Natural killer cell treated with Interleukin-12 subunit alpha and Interleukin-12 subunit beta and Interleukin-15 and Interleukin-18, amount 100 ng/mL, for 72 hours (primary cell): ENCODE results near the gene ACTR1B. TPM values are rescaled to one million over a fixed set of nuclear protein-coding genes. Genes with fewer than 3 reads are reported as not detected.
"Not testable (repeated sequence)": the region's sequence is repeated elsewhere in the genome, so short reads cannot be mapped to it uniquely, and the experiment has no call there.

Experiments used
- ATAC-seq, 2 donors: fragments of 150-1000 bp; cut with Tn5 transposase in 1 of 2; sonication (Bioruptor Pico), chemical (Tn5 transposase) in 1 of 2; 2 replicates each; pipeline ENCODE4 v1.10.0; 2021
- DNase-seq: peaks from one replicate; pipeline ENCODE4 v3.0.0; 2022; ENCODE audit warnings: low spot score
- H3K27ac Mint-ChIP-seq, 2 donors: 1 replicate in 1 of 2; 2 replicates in 1 of 2; pipeline ENCODE4 v1.8.0; 2022; ENCODE audit warnings: mixed read lengths in 2 of 2, mild to moderate bottlenecking in 1 of 2, moderate library complexity in 1 of 2
- H3K27me3 Mint-ChIP-seq, 2 donors: 1 replicate in 1 of 2; 2 replicates in 1 of 2; pipeline ENCODE4 v1.8.0; 2022; ENCODE audit warnings: mixed read lengths in 2 of 2
- H3K36me3 Mint-ChIP-seq: one replicate; pipeline ENCODE4 v1.8.0; 2022; ENCODE audit warnings: mixed read lengths
- H3K4me1 Mint-ChIP-seq, 2 donors: 1 replicate in 1 of 2; 2 replicates in 1 of 2; pipeline ENCODE4 v1.8.0; 2022; ENCODE audit warnings: low read depth in 2 of 2, mixed read lengths in 2 of 2, mild to moderate bottlenecking in 1 of 2
- H3K4me3 Mint-ChIP-seq: one replicate; pipeline ENCODE4 v1.8.0; 2022; ENCODE audit warnings: mixed read lengths
- H3K9me3 Mint-ChIP-seq: 2 replicates; pipeline ENCODE4 v1.8.0; 2022; ENCODE audit warnings: mixed read lengths
- total RNA-seq, 2 donors: library from RNA; stranded (reverse); gene quantifications; one replicate each; pipeline ENCODE4 v1.2.3, GENCODE V29; 2022

The ACTR1B gene
- 10 to 100 TPM; 59.0 to 74.9 TPM for total RNA-seq

- DNase-seq (peak; percentile 99), ATAC-seq (peak; percentile 91 to 94)
- Mint-ChIP-seq H3K36me3 (no peaks in the 10 kb centered on the region), H3K27ac (peak within 1 kb of the TSS; percentile 96 to 97), H3K4me3 (peak within 1 kb of the TSS; percentile 95), H3K4me1 (peaks cover 21 to 26% of the 10 kb centered on the region in 2 donors), H3K9me3 (no peaks in the 10 kb centered on the region), H3K27me3 (no peaks in the 10 kb centered on the region)
Measured at GRCh38 chr2:97663962-97664635, at the start of gene ACTR1B. Gene ACTR1B (minus strand): TSS chr2:97664044. CDS start chr2:97663890, 154 bp downstream.

- H3K36me3 Mint-ChIP-seq = no peaks in the 10 kb centered on the region
- H3K27ac Mint-ChIP-seq = peak overlapping the region; percentile 98 to 99
- ATAC-seq = peak in 1 of 2 donors; percentile 4
- H3K9me3 Mint-ChIP-seq = no peaks in the 10 kb centered on the region
- H3K4me1 Mint-ChIP-seq = peaks cover 60 to 65% of the 10 kb centered on the region in 2 donors
- H3K4me3 Mint-ChIP-seq = peak overlapping the region; percentile 87
- H3K27me3 Mint-ChIP-seq = no peaks in the 10 kb centered on the region
- no peak for DNase-seq
Measured at GRCh38 chr2:97712693-97713295, 49.0 kb upstream of the ACTR1B start.

GRCh38 chr2:97712175-97712574 lies 48.3 kb upstream of the ACTR1B start:
- not testable (repeated sequence) for H3K9me3 Mint-ChIP-seq, DNase-seq, ATAC-seq, H3K27me3 Mint-ChIP-seq, H3K36me3 Mint-ChIP-seq
- H3K4me3 Mint-ChIP-seq = peak overlapping the region; percentile 61
- peaks cover 55 to 60% of the 10 kb centered on the region in 2 donors for H3K4me1 Mint-ChIP-seq
- H3K27ac Mint-ChIP-seq = peak overlapping the region; percentile 98 to 99

- no peaks in the 10 kb centered on the region for H3K9me3 Mint-ChIP-seq
- H3K4me3 Mint-ChIP-seq = no peak overlapping the region
- H3K36me3 Mint-ChIP-seq = no peaks in the 10 kb centered on the region
- H3K4me1 Mint-ChIP-seq = peaks cover 47 to 53% of the 10 kb centered on the region in 2 donors
- H3K27me3 Mint-ChIP-seq = no peaks in the 10 kb centered on the region
- H3K27ac Mint-ChIP-seq = peak overlapping the region; percentile 98 to 99
- ATAC-seq = no peak
- DNase-seq = no peak
Measured at GRCh38 chr2:97711394-97711711, 47.5 kb upstream of the ACTR1B start.

- no peaks in the 10 kb centered on the region for H3K27me3 Mint-ChIP-seq
- no peak for ATAC-seq
- DNase-seq = no peak
- peaks cover 27 to 28% of the 10 kb centered on the region in 2 donors for H3K4me1 Mint-ChIP-seq
- H3K4me3 Mint-ChIP-seq = no peak overlapping the region
- no peak overlapping the region for H3K27ac Mint-ChIP-seq
- no peaks in the 10 kb centered on the region for H3K36me3 Mint-ChIP-seq
- H3K9me3 Mint-ChIP-seq = no peaks in the 10 kb centered on the region
Measured at GRCh38 chr2:97708608-97709007, 44.8 kb upstream of the ACTR1B start.

- DNase-seq = no peak
- H3K27ac Mint-ChIP-seq = no peak overlapping the region
Measured at GRCh38 chr2:97708048-97708380, 44.2 kb upstream of the ACTR1B start.

GRCh38 chr2:97707362-97708047 lies 43.7 kb upstream of the ACTR1B start:
- no peaks in the 10 kb centered on the region for H3K9me3 Mint-ChIP-seq
- no peak overlapping the region for H3K27ac Mint-ChIP-seq
- H3K27me3 Mint-ChIP-seq = no peaks in the 10 kb centered on the region
- peaks cover 18 to 20% of the 10 kb centered on the region in 2 donors for H3K4me1 Mint-ChIP-seq
- DNase-seq (no peak), ATAC-seq (no peak)
- no peak overlapping the region for H3K4me3 Mint-ChIP-seq
- no peaks in the 10 kb centered on the region for H3K36me3 Mint-ChIP-seq

More at GRCh38 chr2:97708048-97708380, 44.2 kb upstream of the ACTR1B start:
- no peaks in the 10 kb centered on the region for H3K36me3 Mint-ChIP-seq
- no peaks in the 10 kb centered on the region for H3K27me3 Mint-ChIP-seq
- no peak for ATAC-seq
- no peaks in the 10 kb centered on the region for H3K9me3 Mint-ChIP-seq
- peaks cover 21 to 22% of the 10 kb centered on the region in 2 donors for H3K4me1 Mint-ChIP-seq
- no peak overlapping the region for H3K4me3 Mint-ChIP-seq

GRCh38 chr2:97706708-97707345 lies 43.0 kb upstream of the ACTR1B start:
- Mint-ChIP-seq H3K4me1 (peaks cover 13 to 14% of the 10 kb centered on the region in 2 donors), H3K27ac (no peak overlapping the region), H3K9me3 (no peaks in the 10 kb centered on the region), H3K27me3 (no peaks in the 10 kb centered on the region), H3K4me3 (no peak overlapping the region), H3K36me3 (no peaks in the 10 kb centered on the region)
- DNase-seq (no peak), ATAC-seq (no peak)

- no peak for ATAC-seq
- H3K27ac Mint-ChIP-seq = no peak overlapping the region
- DNase-seq = no peak
- no peak overlapping the region for H3K4me3 Mint-ChIP-seq
- H3K27me3 Mint-ChIP-seq = no peaks in the 10 kb centered on the region
- H3K4me1 Mint-ChIP-seq = peaks cover 8% of the 10 kb centered on the region in 2 donors
- no peaks in the 10 kb centered on the region for H3K36me3 Mint-ChIP-seq
- H3K9me3 Mint-ChIP-seq = no peaks in the 10 kb centered on the region
Measured at GRCh38 chr2:97706112-97706511, 42.3 kb upstream of the ACTR1B start.

GRCh38 chr2:97704989-97705388 lies 41.1 kb upstream of the ACTR1B start:
- Mint-ChIP-seq H3K4me1 (peaks cover 5 to 7% of the 10 kb centered on the region in 2 donors), H3K27ac (no peak overlapping the region), H3K4me3 (no peak overlapping the region)

GRCh38 chr2:97703741-97704140 lies 39.9 kb upstream of the ACTR1B start:
- no peaks in the 10 kb centered on the region for H3K9me3 Mint-ChIP-seq
- no peaks in the 10 kb centered on the region for H3K36me3 Mint-ChIP-seq
- no peak overlapping the region for H3K4me3 Mint-ChIP-seq
- no peak for ATAC-seq
- DNase-seq = no peak
- no peaks in the 10 kb centered on the region for H3K27me3 Mint-ChIP-seq
- H3K27ac Mint-ChIP-seq = no peak overlapping the region
- H3K4me1 Mint-ChIP-seq = peaks cover 0 to 6% of the 10 kb centered on the region in 2 donors

More at GRCh38 chr2:97704989-97705388, 41.1 kb upstream of the ACTR1B start:
- Mint-ChIP-seq H3K9me3 (no peaks in the 10 kb centered on the region), H3K36me3 (no peaks in the 10 kb centered on the region), H3K27me3 (no peaks in the 10 kb centered on the region)
- ATAC-seq (no peak), DNase-seq (no peak)

- no peak overlapping the region for H3K27ac Mint-ChIP-seq
- H3K27me3 Mint-ChIP-seq = no peaks in the 10 kb centered on the region
- DNase-seq (no peak), ATAC-seq (no peak)
- no peaks in the 10 kb centered on the region for H3K36me3 Mint-ChIP-seq
- peaks cover 0 to 6% of the 10 kb centered on the region in 2 donors for H3K4me1 Mint-ChIP-seq
- no peaks in the 10 kb centered on the region for H3K9me3 Mint-ChIP-seq
- no peak overlapping the region for H3K4me3 Mint-ChIP-seq
Measured at GRCh38 chr2:97702731-97703470, 39.1 kb upstream of the ACTR1B start.

GRCh38 chr2:97701851-97702465 lies 38.1 kb upstream of the ACTR1B start:
- Mint-ChIP-seq H3K4me1 (peaks cover 4 to 6% of the 10 kb centered on the region in 2 donors), H3K4me3 (no peak overlapping the region), H3K27ac (no peak overlapping the region)

More at GRCh38 chr2:97701851-97702465, 38.1 kb upstream of the ACTR1B start:
- Mint-ChIP-seq H3K9me3 (no peaks in the 10 kb centered on the region), H3K27me3 (no peaks in the 10 kb centered on the region), H3K36me3 (no peaks in the 10 kb centered on the region)
- ATAC-seq = peak in 1 of 2 donors; percentile 9
- no peak for DNase-seq
